Activated CD4-positive, alpha-beta T cell treated with anti-CD3 and anti-CD28 coated beads for 36 hours (primary cell): Measurements from ENCODE around the gene HAPLN3. TPM values are rescaled to one million over a fixed set of nuclear protein-coding genes. Genes with fewer than 3 reads are reported as not detected.
A peak's percentile ranks its signal among the peaks of the same experiment; 100 is the strongest.
"Not testable (repeated sequence)": the region's sequence is repeated elsewhere in the genome, so short reads cannot be mapped to it uniquely, and the experiment has no call there.

Source experiments
- ATAC-seq: fragments of 200-7000 bp; cut with Tn5 transposase; one replicate; pipeline ENCODE4 v1.10.0; 2021; ENCODE audit warnings: mild to moderate bottlenecking, moderate library complexity
- CTCF ChIA-PET: fragments of 350-600 bp; sonication (Branson Sonifier 250); formaldehyde crosslinking; loops from one replicate; lab custom pipeline; 2021; ENCODE audit warnings: antibody characterized with exemption; lab: Charles Lee
- POLR2A ChIA-PET: fragments of 350-600 bp; sonication (Branson Sonifier 250); formaldehyde crosslinking; loops from one replicate; lab custom pipeline; 2021; ENCODE audit warnings: antibody characterized with exemption, inconsistent platforms; lab: Charles Lee
- DNase-seq: peaks from one replicate; pipeline ENCODE4 v3.0.0-alpha.2; 2020
- H3K27ac Mint-ChIP-seq: one replicate; pipeline ENCODE4 v1.8.0; 2021; ENCODE audit warnings: mixed read lengths
- H3K27me3 Mint-ChIP-seq: one replicate; pipeline ENCODE4 v1.8.0; 2021; ENCODE audit warnings: mixed read lengths
- H3K36me3 Mint-ChIP-seq: one replicate; pipeline ENCODE4 v1.8.0; 2021; ENCODE audit warnings: low read depth, mixed read lengths
- H3K4me1 Mint-ChIP-seq: one replicate; pipeline ENCODE4 v1.8.0; 2021; ENCODE audit warnings: mixed read lengths
- H3K4me3 Mint-ChIP-seq: one replicate; pipeline ENCODE4 v1.8.0; 2021; ENCODE audit warnings: mild to moderate bottlenecking, moderate library complexity, mixed read lengths
- H3K9me3 Mint-ChIP-seq: one replicate; pipeline ENCODE4 v1.8.0; 2021; ENCODE audit warnings: low read depth, mixed read lengths
- intact Hi-C, 2 experiments: fragments of 100-400 bp; cut with DNase I in 1 of 2; cut with micrococcal nuclease in 1 of 2; formaldehyde crosslinking; loops; one replicate each; pipeline versions ENCODE4 v1.14.2 to v1.15.1; 2022 to 2024; cut with DNase I, micrococcal nuclease
- total RNA-seq, 2 experiments: library from RNA; stranded (reverse); gene quantifications; one replicate each; pipeline ENCODE4 v1.2.3, GENCODE V29; 2021

The HAPLN3 gene
- total RNA-seq, 2 experiments from 2014 or later, result 53.9 to 64.1 TPM

- DNase-seq, H3K27me3 Mint-ChIP-seq, H3K27ac Mint-ChIP-seq, H3K36me3 Mint-ChIP-seq, ATAC-seq, intact Hi-C loops, POLR2A ChIA-PET, H3K9me3 Mint-ChIP-seq, H3K4me1 Mint-ChIP-seq, H3K4me3 Mint-ChIP-seq: not testable (repeated sequence)
- CTCF ChIA-PET, result interaction anchor here (1.5 kb wide), 1 partner anchor 21 kb away, joined by 4 read pairs; no protein-coding TSS in a partner anchor
Measured at GRCh38 chr15:88925648-88926047, 30.3 kb upstream of the HAPLN3 start.

GRCh38 chr15:88920892-88921435 lies 25.6 kb upstream of the HAPLN3 start:
- CTCF ChIA-PET, result interaction anchor here (0.7 to 1.7 kb wide), 2 partner anchors 16 to 232 kb away, joined by 4 to 8 read pairs; no protein-coding TSS in a partner anchor
- H3K36me3 Mint-ChIP-seq, intact Hi-C loops, H3K27me3 Mint-ChIP-seq, H3K4me3 Mint-ChIP-seq, H3K27ac Mint-ChIP-seq, H3K9me3 Mint-ChIP-seq: not testable (repeated sequence)
- POLR2A ChIA-PET, result interaction anchor here (0.6 kb wide), 1 partner anchor 133 kb away, joined by 3 read pairs; no protein-coding TSS in a partner anchor
- peak; percentile 78 for ATAC-seq
- H3K4me1 Mint-ChIP-seq, result peaks cover 20% of the 10 kb centered on the region
- DNase-seq, result peak; percentile 59

GRCh38 chr15:88920186-88920891 lies 25.0 kb upstream of the HAPLN3 start:
- Mint-ChIP-seq H3K4me1 (peaks cover 20% of the 10 kb centered on the region), H3K4me3 (no peak overlapping the region), H3K27me3 (peaks cover 4% of the 10 kb centered on the region), H3K36me3 (no peaks in the 10 kb centered on the region), H3K9me3 (no peaks in the 10 kb centered on the region), H3K27ac (no peak overlapping the region)
- ATAC-seq (no peak), DNase-seq (no peak)
- POLR2A ChIA-PET, result interaction anchor here (0.6 kb wide), 1 partner anchor 134 kb away, joined by 3 read pairs; no protein-coding TSS in a partner anchor
- CTCF ChIA-PET, result interaction anchor here (1.7 kb wide), 1 partner anchor 15 kb away, joined by 8 read pairs; no protein-coding TSS in a partner anchor
- intact Hi-C loops, result no loop called here

GRCh38 chr15:88918738-88919137 lies 23.4 kb upstream of the HAPLN3 start:
- no peaks in the 10 kb centered on the region for H3K9me3 Mint-ChIP-seq
- no peak overlapping the region for H3K4me3 Mint-ChIP-seq
- H3K4me1 Mint-ChIP-seq, result peaks cover 20% of the 10 kb centered on the region
- CTCF ChIA-PET, result no interaction called here
- peaks cover 4% of the 10 kb centered on the region for H3K27me3 Mint-ChIP-seq
- ATAC-seq (peak; percentile 84), DNase-seq (peak; percentile 66)
- intact Hi-C loops, result loop anchor here in 1 of 2 experiments (10.0 kb wide), 1 partner anchor 656 kb away; the partner anchor contains the start of gene TICRR
- H3K36me3 Mint-ChIP-seq, result no peaks in the 10 kb centered on the region
- POLR2A ChIA-PET, result no interaction called here
- no peak overlapping the region for H3K27ac Mint-ChIP-seq

GRCh38 chr15:88917760-88918159 lies 22.4 kb upstream of the HAPLN3 start:
- Mint-ChIP-seq H3K27ac (no peak overlapping the region), H3K4me1 (peaks cover 25% of the 10 kb centered on the region), H3K36me3 (no peaks in the 10 kb centered on the region), H3K27me3 (peaks cover 4% of the 10 kb centered on the region), H3K9me3 (no peaks in the 10 kb centered on the region), H3K4me3 (no peak overlapping the region)
- ATAC-seq (no peak), DNase-seq (no peak)
- ChIA-PET CTCF (no interaction called here), POLR2A (no interaction called here)
- intact Hi-C loops, result loop anchor here in 1 of 2 experiments (10.0 kb wide), 1 partner anchor 657 kb away; the partner anchor contains the start of gene TICRR

GRCh38 chr15:88915354-88915753 lies 20.0 kb upstream of the HAPLN3 start:
- ChIA-PET POLR2A (no interaction called here), CTCF (interaction anchor here (0.9 to 3.0 kb wide), 3 partner anchors 11 to 35 kb away, joined by 3 to 14 read pairs (median 3); partner anchors contain the start of gene HAPLN3)
- intact Hi-C loops, result loop anchor here in 1 of 2 experiments (10.0 kb wide), 1 partner anchor 659 kb away; the partner anchor contains the start of gene TICRR
- DNase-seq, result no peak
- Mint-ChIP-seq H3K27me3 (peaks cover 2% of the 10 kb centered on the region), H3K9me3 (no peaks in the 10 kb centered on the region), H3K36me3 (no peaks in the 10 kb centered on the region), H3K4me1 (peaks cover 27% of the 10 kb centered on the region), H3K4me3 (no peak overlapping the region), H3K27ac (no peak overlapping the region)
- no peak for ATAC-seq

GRCh38 chr15:88913850-88914169 lies 18.5 kb upstream of the HAPLN3 start:
- intact Hi-C loops, result loop anchor here (1.0 to 10.0 kb wide), 6 partner anchors 8 to 661 kb away; partner anchors contain the start of genes HAPLN3 (in 2 of the 2), ABHD2 (in 1 of the 2), FANCI (in 1 of the 2) and TICRR (in 1 of the 2)
- Mint-ChIP-seq H3K27ac (peak overlapping the region; percentile 82), H3K4me1 (peaks cover 19% of the 10 kb centered on the region)

GRCh38 chr15:88913017-88913849 lies 17.9 kb upstream of the HAPLN3 start, which contains the start of gene MFGE8:
MFGE8 (minus strand) TSS chr15:88913379; CDS start chr15:88913319, 60 bp downstream.
- intact Hi-C loops, result loop anchor here (1.0 to 10.0 kb wide), 6 partner anchors 9 to 662 kb away; partner anchors contain the start of genes HAPLN3 (in 2 of the 2), ABHD2 (in 1 of the 2), FANCI (in 1 of the 2) and TICRR (in 1 of the 2)
- Mint-ChIP-seq H3K4me1 (peaks cover 16% of the 10 kb centered on the region), H3K9me3 (no peaks in the 10 kb centered on the region), H3K4me3 (peak within 1 kb of the TSS; percentile 79), H3K36me3 (no peaks in the 10 kb centered on the region), H3K27ac (peak within 1 kb of the TSS; percentile 82), H3K27me3 (no peaks in the 10 kb centered on the region)
- ATAC-seq, result peak; percentile 95
- peak; percentile 83 for DNase-seq
- ChIA-PET CTCF (interaction anchor here (0.7 to 1.2 kb wide), 2 partner anchors 13 to 58 kb away, joined by 3 to 4 read pairs; no protein-coding TSS in a partner anchor), POLR2A (interaction anchor here (0.6 kb wide), 1 partner anchor 86 kb away, joined by 3 read pairs; no protein-coding TSS in a partner anchor)

More at GRCh38 chr15:88913850-88914169, 18.5 kb upstream of the HAPLN3 start:
- Mint-ChIP-seq H3K9me3 (no peaks in the 10 kb centered on the region), H3K36me3 (no peaks in the 10 kb centered on the region), H3K27me3 (no peaks in the 10 kb centered on the region), H3K4me3 (peak overlapping the region; percentile 79)
- ATAC-seq (no peak), DNase-seq (no peak)
- ChIA-PET POLR2A (interaction anchor here (0.6 kb wide), 1 partner anchor 85 kb away, joined by 3 read pairs; no protein-coding TSS in a partner anchor), CTCF (interaction anchor here (0.7 to 1.2 kb wide), 2 partner anchors 13 to 57 kb away, joined by 3 to 4 read pairs; no protein-coding TSS in a partner anchor)

GRCh38 chr15:88912500-88912921 lies 17.2 kb upstream of the HAPLN3 start:
- ATAC-seq (no peak), DNase-seq (no peak)
- no peaks in the 10 kb centered on the region for H3K36me3 Mint-ChIP-seq
- intact Hi-C loops, result loop anchor here (2.0 to 10.0 kb wide), 4 partner anchors 18 to 662 kb away; partner anchors contain the start of genes ABHD2 (in 1 of the 2), FANCI (in 1 of the 2), HAPLN3 (in 1 of the 2) and TICRR (in 1 of the 2)
- H3K27ac Mint-ChIP-seq, result peak overlapping the region; percentile 25
- ChIA-PET CTCF (interaction anchor here (0.5 kb wide), 1 partner anchor 78 kb away, joined by 3 read pairs; no protein-coding TSS in a partner anchor), POLR2A (no interaction called here)
- H3K4me1 Mint-ChIP-seq, result peaks cover 16% of the 10 kb centered on the region
- no peaks in the 10 kb centered on the region for H3K27me3 Mint-ChIP-seq
- no peaks in the 10 kb centered on the region for H3K9me3 Mint-ChIP-seq
- peak overlapping the region; percentile 79 for H3K4me3 Mint-ChIP-seq

GRCh38 chr15:88911766-88912118 lies 16.4 kb upstream of the HAPLN3 start:
- H3K36me3 Mint-ChIP-seq, result no peaks in the 10 kb centered on the region
- H3K9me3 Mint-ChIP-seq, result no peaks in the 10 kb centered on the region
- ATAC-seq (no peak), DNase-seq (no peak)
- no peak overlapping the region for H3K27ac Mint-ChIP-seq
- intact Hi-C loops, result loop anchor here (2.0 to 10.0 kb wide), 4 partner anchors 17 to 663 kb away; partner anchors contain the start of genes ABHD2 (in 1 of the 2), FANCI (in 1 of the 2), HAPLN3 (in 1 of the 2) and TICRR (in 1 of the 2)
- POLR2A ChIA-PET, result no interaction called here
- peaks cover 16% of the 10 kb centered on the region for H3K4me1 Mint-ChIP-seq
- peak overlapping the region; percentile 79 for H3K4me3 Mint-ChIP-seq
- CTCF ChIA-PET, result interaction anchor here (0.5 to 1.0 kb wide), 4 partner anchors 77 to 457 kb away, joined by 3 read pairs; no protein-coding TSS in a partner anchor
- no peaks in the 10 kb centered on the region for H3K27me3 Mint-ChIP-seq
